IMR-90 (cell line): ENCODE data around the gene CRYGN. TPM values are rescaled to one million over a fixed set of nuclear protein-coding genes. Genes with fewer than 3 reads are reported as not detected.

ENCODE experiments used
- ATAC-seq: fragments of 200-7000 bp; cut with Tn5 transposase; 2 replicates; pipeline ENCODE4 v1.9.1; 2020; ENCODE audit warnings: low read depth, mild to moderate bottlenecking, moderate library complexity
- BruUV-seq: library from RNA; stranded (reverse); fragments of 400-500 nt; replicated peaks from 2 replicates; lab custom pipeline; 2021; lab: Mats Ljungman, UMichigan
- CTCF ChIA-PET: fragments of 300-600 bp; formaldehyde crosslinking; extraction: SDS; loops from one replicate; lab custom pipeline; 2021; ENCODE audit warnings: antibody characterized with exemption; lab: Yijun Ruan, JAX
- POLR2A ChIA-PET: fragments of 300-600 bp; sonication (Branson Sonifier 250); formaldehyde crosslinking; loops from one replicate; lab custom pipeline; 2022; ENCODE audit warnings: antibody characterized with exemption; ENCODE audit not compliant: unreplicated experiment; lab: Charles Lee
- DNase-seq: peaks from one replicate; pipeline ENCODE4 v3.0.0; 2013
- H2AFZ ChIP-seq: replicated peaks from 2 replicates; pipeline ENCODE3; 2013; ENCODE audit warnings: low read length, mild to moderate bottlenecking; ENCODE audit not compliant: poor library complexity
- H2AK5ac ChIP-seq: 2 replicates; pipeline ENCODE4 v1.6.1; 2013; ENCODE audit warnings: low read depth, low read length, inconsistent platforms
- H2AK9ac ChIP-seq: replicated peaks from 2 replicates; pipeline ENCODE3; 2013; ENCODE audit warnings: mild to moderate bottlenecking, low read depth, low read length, moderate library complexity; ENCODE audit not compliant: poor library complexity
- H2BK120ac ChIP-seq: 2 replicates; pipeline ENCODE4 v1.6.1; 2013; ENCODE audit warnings: low read depth, low read length, inconsistent platforms
- H2BK15ac ChIP-seq: 3 replicates; pipeline ENCODE4 v1.6.1; 2013; ENCODE audit warnings: low read depth, low read length, inconsistent platforms
- H2BK20ac ChIP-seq: 2 replicates; pipeline ENCODE4 v1.6.1; 2013; ENCODE audit warnings: low read depth, mild to moderate bottlenecking, inconsistent platforms, low read length, moderate library complexity
- H2BK5ac ChIP-seq: 2 replicates; pipeline ENCODE4 v1.6.1; 2013; ENCODE audit warnings: mild to moderate bottlenecking, low read depth, low read length, inconsistent platforms; ENCODE audit not compliant: poor library complexity, severe bottlenecking
- H3K14ac ChIP-seq: replicated peaks from 2 replicates; pipeline ENCODE4 v1.6.1; 2013; ENCODE audit warnings: low read depth, low read length, inconsistent platforms
- H3K18ac ChIP-seq: 2 replicates; pipeline ENCODE4 v1.6.1; 2013; ENCODE audit warnings: low read depth, low read length, control low read depth
- H3K23ac ChIP-seq: 2 replicates; pipeline ENCODE4 v1.6.1; 2013; ENCODE audit warnings: low read depth, low read length, inconsistent platforms
- H3K27ac ChIP-seq: 2 replicates; pipeline ENCODE4 v1.5.1; 2013; ENCODE audit warnings: mild to moderate bottlenecking, control low read depth, low read length; ENCODE audit not compliant: insufficient read depth
- H3K27me3 ChIP-seq: 2 replicates; pipeline ENCODE4 v1.6.1; 2013; ENCODE audit warnings: low read length; ENCODE audit not compliant: control insufficient read depth, insufficient read depth
- H3K36me3 ChIP-seq: 2 replicates; pipeline ENCODE4 v1.6.1; 2013; ENCODE audit warnings: low read length, mixed read lengths; ENCODE audit not compliant: control insufficient read depth, insufficient read depth
- H3K4ac ChIP-seq: 2 replicates; pipeline ENCODE4 v1.6.1; 2013; ENCODE audit warnings: low read depth, low read length, inconsistent platforms
- H3K4me1 ChIP-seq: 2 replicates; pipeline ENCODE4 v1.6.1; 2013; ENCODE audit warnings: low read length, mixed read lengths; ENCODE audit not compliant: control insufficient read depth, insufficient read depth
- H3K4me2 ChIP-seq: 2 replicates; pipeline ENCODE4 v1.6.1; 2013; ENCODE audit warnings: low read depth, mild to moderate bottlenecking, control low read depth, low read length, moderate library complexity
- H3K4me3 ChIP-seq: 2 replicates; pipeline ENCODE4 v1.5.1; 2013; ENCODE audit warnings: low read depth, mild to moderate bottlenecking, control low read depth, low read length, moderate library complexity; ENCODE audit not compliant: insufficient read depth
- H3K56ac ChIP-seq: 2 replicates; pipeline ENCODE4 v1.6.1; 2013; ENCODE audit warnings: low read length, inconsistent platforms; ENCODE audit not compliant: insufficient read depth; ENCODE audit errors: extremely low read depth
- H3K79me1 ChIP-seq, 2 experiments: 2 replicates each; pipeline ENCODE4 v1.6.1; 2013; ENCODE audit warnings: low read length in 2 of 2, inconsistent platforms in 1 of 2, low read depth in 1 of 2
- H3K9ac ChIP-seq: 2 replicates; pipeline ENCODE4 v1.6.1; 2013; ENCODE audit warnings: low read depth, low read length, control low read depth
- H3K9me1 ChIP-seq: 2 replicates; pipeline ENCODE4 v1.6.1; 2013; ENCODE audit warnings: low read length, inconsistent platforms; ENCODE audit not compliant: insufficient read depth
- H3K9me3 ChIP-seq: 2 replicates; pipeline ENCODE4 v1.6.1; 2013; ENCODE audit warnings: low read length; ENCODE audit not compliant: control insufficient read depth, insufficient read depth
- H4K20me1 ChIP-seq: 2 replicates; pipeline ENCODE4 v1.6.1; 2013; ENCODE audit warnings: low read length, inconsistent platforms; ENCODE audit not compliant: insufficient read depth
- H4K5ac ChIP-seq: 2 replicates; pipeline ENCODE4 v1.6.1; 2013; ENCODE audit warnings: mild to moderate bottlenecking, low read depth, low read length, control low read depth
- H4K8ac ChIP-seq, 2 experiments: 2 replicates each; pipeline ENCODE4 v1.6.1; 2013; ENCODE audit warnings: low read depth in 2 of 2, low read length in 2 of 2, control low read depth in 1 of 2, inconsistent platforms in 1 of 2
- H4K91ac ChIP-seq: 2 replicates; pipeline ENCODE4 v1.6.1; 2013; ENCODE audit warnings: low read depth, low read length, inconsistent platforms; ENCODE audit not compliant: insufficient read depth
- CEBPB ChIP-seq: IDR thresholded peaks from 2 replicates; pipeline ENCODE4 v1.6.1; 2012; ENCODE audit warnings: low read depth, low read length, improper control_type of control experiment
- CHD1 ChIP-seq: IDR thresholded peaks from 2 replicates; pipeline ENCODE4 v1.6.1; 2012; ENCODE audit warnings: low read depth, low read length, improper control_type of control experiment
- ELK1 ChIP-seq: fragments of 150-350 bp; IDR thresholded peaks from 2 replicates; pipeline ENCODE4 v1.6.1; 2016; ENCODE audit warnings: low read depth, mild to moderate bottlenecking, low read length, moderate library complexity, borderline replicate concordance
- MAZ ChIP-seq: IDR thresholded peaks from 2 replicates; pipeline ENCODE4 v1.6.1; 2012; ENCODE audit warnings: low read depth, mild to moderate bottlenecking, low read length, improper control_type of control experiment, moderate library complexity, borderline replicate concordance
- MXI1 ChIP-seq: IDR thresholded peaks from 2 replicates; pipeline ENCODE4 v1.6.1; 2012; ENCODE audit warnings: low read depth, mild to moderate bottlenecking, low read length, moderate library complexity, borderline replicate concordance
- NFE2L2 ChIP-seq: fragments of 150-350 bp; IDR thresholded peaks from 2 replicates; pipeline ENCODE4 v1.6.1; 2016; ENCODE audit warnings: low read depth, mild to moderate bottlenecking, low read length
- POLR2A ChIP-seq: IDR thresholded peaks from 2 replicates; pipeline ENCODE4 v1.6.1; 2012; ENCODE audit warnings: mild to moderate bottlenecking, low read depth, low read length
- RFX5 ChIP-seq: IDR thresholded peaks from 2 replicates; pipeline ENCODE4 v1.8.0; 2012; ENCODE audit warnings: low read depth, mild to moderate bottlenecking, low read length, moderate library complexity
- SMC3 ChIP-seq: fragments of 150-350 bp; IDR thresholded peaks from 2 replicates; pipeline ENCODE4 v1.6.1; 2016; ENCODE audit warnings: low read depth, mild to moderate bottlenecking, antibody characterized with exemption, low read length, moderate library complexity
- WGBS, 2 experiments: methylation state at CpG; one replicate each; pipeline versions ENCODE4 v1.1.5 to v1.1.7; 2013; ENCODE audit warnings: missing lambda C conversion rate in 2 of 2; ENCODE audit not compliant: insufficient read length in 1 of 2; ENCODE audit errors: extremely low coverage in 2 of 2; 5-methylcytosine and 5-hydroxymethylcytosine counted together
- dilution Hi-C: fragments of 300-500 bp; cut with HindIII; formaldehyde crosslinking; loops from one replicate; pipeline ENCODE4 v1.14.3; 2018; ENCODE audit warnings: low sequenced_read_pairs; ENCODE audit not compliant: unreplicated experiment
- in situ Hi-C: fragments of 300-500 bp; cut with MboI; formaldehyde crosslinking; loops from 3 replicates; pipeline ENCODE4 v1.14.3; 2019; ENCODE audit warnings: low sequenced_read_pairs, inconsistent platforms, mixed read lengths
- intact Hi-C: fragments of 100-400 bp; cut with micrococcal nuclease; formaldehyde crosslinking; loops from 2 replicates; pipeline ENCODE4 v1.10.0; 2022
- polyA plus RNA-seq, 3 experiments: library from polyadenylated mRNA; depleted of rRNA; stranded (reverse); fragments of >200 nt; gene quantifications; 2 replicates each; pipeline ENCODE4 v1.2.3, GENCODE V29; 2012; ENCODE audit warnings: low replicate concordance in 1 of 3
- total RNA-seq: library from RNA; depleted of rRNA; stranded (reverse); fragments of >200 nt; gene quantifications from 2 replicates; pipeline ENCODE4 v1.2.3, GENCODE V29; 2012

Gene CRYGN
- total and polyA plus RNA-seq, 2 of the 4 experiments (the other 2 are of a cell fraction): not detected

GRCh38 chr7:151472644-151473380 lies 32.9 kb upstream of the CRYGN start:
- TF ChIP-seq SMC3: no peak
- TF ChIP-seq ELK1: no peak
- no peak for TF ChIP-seq MAZ
- TF ChIP-seq POLR2A: no peak
- TF ChIP-seq NFE2L2: no peak
- no peak for TF ChIP-seq MXI1
- no peak for TF ChIP-seq CHD1
- no peak for TF ChIP-seq RFX5
- peak; percentile 71 for TF ChIP-seq CEBPB
- Histone ChIP-seq H3K36me3 (peaks cover 28% of the 10 kb centered on the region), H3K18ac (no peak overlapping the region), H4K5ac (no peak overlapping the region), H3K4ac (no peak overlapping the region), H3K56ac (no peak overlapping the region), H3K79me1 (peaks cover 56 to 66% of the 10 kb centered on the region in 2 experiments), H2BK5ac (no peak overlapping the region), H2AK9ac (no peak overlapping the region), H3K9ac (no peak overlapping the region), H4K20me1 (peaks cover 26% of the 10 kb centered on the region), H2BK15ac (no peak overlapping the region), H3K14ac (peak overlapping the region; percentile 31; the same call in 1 of the 2 replicates), H3K4me2 (no peak overlapping the region), H2BK20ac (no peak overlapping the region), H3K9me3 (no peaks in the 10 kb centered on the region), H3K9me1 (peaks cover 28% of the 10 kb centered on the region), H3K4me3 (no peak overlapping the region), H4K8ac (no peak overlapping the region), H3K4me1 (peaks cover 12% of the 10 kb centered on the region), H2AFZ (no peak overlapping the region), H3K27ac (no peak overlapping the region), H2BK120ac (no peak overlapping the region), H2AK5ac (no peak overlapping the region; the same call in 1 of the 2 replicates), H4K91ac (no peak overlapping the region), H3K27me3 (no peaks in the 10 kb centered on the region), H3K23ac (peak overlapping the region; percentile 78; the same call in 1 of the 2 replicates)
- ChIA-PET CTCF (interaction anchor here (1.1 to 1.4 kb wide), 2 partner anchors 10 to 12 kb away, joined by 3 to 4 read pairs; no protein-coding TSS in a partner anchor), POLR2A (interaction anchor here (0.5 kb wide), 1 partner anchor 32 kb away, joined by 3 read pairs; no protein-coding TSS in a partner anchor)
- no peak for DNase-seq
- 100% methylated on average over 4 of the region's 17 CpGs; no CpG with 5 or more reads in 1 of the 2 experiments for WGBS, 2 experiments
- in situ Hi-C loops: loop anchor here (25.0 kb wide), 1 partner anchor 289 kb away; no protein-coding TSS in a partner anchor
- intact Hi-C loops: no loop called here
- dilution Hi-C loops: no loop called here
- no TSS peak for BruUV-seq
- no peak for ATAC-seq
